Ishikawa (cell line): ENCODE results near the gene PRDM10.

Experiments
- CEBPB ChIP-seq: IDR thresholded peaks from 2 replicates; pipeline ENCODE4 v1.6.1; 2012
- CREB1 ChIP-seq: IDR thresholded peaks from 2 replicates; pipeline ENCODE4 v1.6.1; 2012; ENCODE audit warnings: low read depth
- EGR1 ChIP-seq: IDR thresholded peaks from 2 replicates; pipeline ENCODE4 v1.6.1; 2012
- EP300 ChIP-seq: IDR thresholded peaks from 2 replicates; pipeline ENCODE4 v1.6.1; 2012; ENCODE audit warnings: borderline replicate concordance
- FOXM1 ChIP-seq: IDR thresholded peaks from 2 replicates; pipeline ENCODE4 v1.6.1; 2012; ENCODE audit warnings: low read depth, borderline replicate concordance
- MAX ChIP-seq: IDR thresholded peaks from 2 replicates; pipeline ENCODE4 v1.6.1; 2012
- NFIC ChIP-seq: IDR thresholded peaks from 2 replicates; pipeline ENCODE4 v1.6.1; 2012
- RAD21 ChIP-seq: IDR thresholded peaks from 2 replicates; pipeline ENCODE4 v1.6.1; 2012; ENCODE audit warnings: low read depth
- REST ChIP-seq: IDR thresholded peaks from 2 replicates; pipeline ENCODE4 v1.6.1; 2012; ENCODE audit warnings: low read depth, mild to moderate bottlenecking
- TAF1 ChIP-seq: IDR thresholded peaks from 2 replicates; pipeline ENCODE4 v1.6.1; 2012; ENCODE audit warnings: low read depth, mild to moderate bottlenecking
- TCF12 ChIP-seq: IDR thresholded peaks from 2 replicates; pipeline ENCODE4 v1.6.1; 2012; ENCODE audit warnings: low read depth
- TEAD4 ChIP-seq: IDR thresholded peaks from 2 replicates; pipeline ENCODE4 v1.6.1; 2012
- USF1 ChIP-seq: IDR thresholded peaks from 2 replicates; pipeline ENCODE4 v1.6.1; 2012
- YY1 ChIP-seq: IDR thresholded peaks from 2 replicates; pipeline ENCODE4 v1.6.1; 2012; ENCODE audit warnings: low read depth
- ZBTB7A ChIP-seq: IDR thresholded peaks from 2 replicates; pipeline ENCODE4 v1.6.1; 2012; ENCODE audit warnings: low read depth

PRDM10 gene

GRCh38 chr11:129917231-129917630 is 85.4 kb downstream of the PRDM10 start:
- TF ChIP-seq NFIC (no peak), EGR1 (no peak), TCF12 (no peak), EP300 (no peak), TEAD4 (no peak), MAX (no peak), YY1 (no peak)

GRCh38 chr11:129911298-129911697 is 91.3 kb downstream of the PRDM10 start:
- TF ChIP-seq ZBTB7A (no peak), TEAD4 (no peak), USF1 (no peak), FOXM1 (no peak)

GRCh38 chr11:129910360-129910759 is 92.3 kb downstream of the PRDM10 start:
- TF ChIP-seq REST: no peak
- peak; percentile 65; the same call in 1 of the 2 replicates for TF ChIP-seq TEAD4

GRCh38 chr11:129905402-129905801 is 97.2 kb downstream of the PRDM10 start:
- no peak for TF ChIP-seq TAF1
- no peak for TF ChIP-seq FOXM1
- TF ChIP-seq TCF12: no peak
- TF ChIP-seq CEBPB: no peak
- no peak for TF ChIP-seq EGR1

GRCh38 chr11:129896062-129896461 is 106.6 kb downstream of the PRDM10 start:
- TF ChIP-seq FOXM1 (no peak), MAX (no peak), EP300 (no peak), NFIC (no peak), CREB1 (no peak), TCF12 (no peak), ZBTB7A (no peak), RAD21 (no peak), USF1 (no peak), YY1 (no peak), REST (no peak), TAF1 (no peak), TEAD4 (no peak)

GRCh38 chr11:129895126-129896041 is 107.3 kb downstream of the PRDM10 start, which contains the start of gene NFRKB:
Gene NFRKB (minus strand): TSS chr11:129895578. CDS start chr11:129892849, 2,729 bp downstream.
- TF ChIP-seq FOXM1 (no peak), EP300 (no peak), CEBPB (no peak), EGR1 (no peak), ZBTB7A (peak; percentile 80), REST (no peak), RAD21 (no peak), TAF1 (peak; percentile 70; the same call in 1 of the 2 replicates)
